Transverse colon (tissue), 4 donors: Measurements from ENCODE around the gene GBA2. TPM values are rescaled to one million over a fixed set of nuclear protein-coding genes. Genes with fewer than 3 reads are reported as not detected.

Experiments
- DNase-seq: peaks from one replicate; pipeline ENCODE4 v3.0.0-alpha.2; 2019
- H3K27ac ChIP-seq, 4 donors: fragments of 200-600 bp; sonication (generic); 2 replicates each; pipeline ENCODE4 v1.5.1; 2016 to 2018; ENCODE audit warnings: inconsistent platforms in 4 of 4
- H3K27me3 ChIP-seq: fragments of 200-600 bp; sonication (generic); 2 replicates; pipeline ENCODE4 v1.5.1; 2017; ENCODE audit warnings: inconsistent platforms
- H3K36me3 ChIP-seq, 4 donors: fragments of 200-600 bp; sonication (generic); 2 replicates each; pipeline ENCODE4 v1.5.1; 2017 to 2019; ENCODE audit warnings: inconsistent platforms in 4 of 4
- H3K4me1 ChIP-seq, 4 donors: fragments of 200-600 bp; sonication (generic); 2 replicates each; pipeline ENCODE4 v1.5.1; 2017 to 2020; ENCODE audit warnings: inconsistent platforms in 4 of 4
- H3K4me3 ChIP-seq, 4 donors: fragments of 200-600 bp; sonication (generic); 1 replicate in 1 of 4; 2 replicates in 3 of 4; pipeline versions ENCODE4 v1.5.1 to v1.6.1; 2017 to 2019; ENCODE audit warnings: inconsistent platforms in 4 of 4
- H3K9me3 ChIP-seq, 2 donors: fragments of 200-600 bp; sonication (generic); 2 replicates each; pipeline ENCODE4 v1.5.1; 2017 to 2019; ENCODE audit warnings: inconsistent platforms in 2 of 2
- CTCF ChIP-seq, 5 experiments: fragments of 200-600 bp in 3 of 5; fragments of 450-650 bp in 2 of 5; sonication (generic) in 3 of 5; IDR thresholded peaks; 1 replicate in 2 of 5; 2 replicates in 3 of 5; pipeline ENCODE4 v1.5.1; 2016 to 2017; ENCODE audit warnings: antibody characterized with exemption in 5 of 5, inconsistent platforms in 3 of 5, mild to moderate bottlenecking in 2 of 5, moderate library complexity in 1 of 5
- EP300 ChIP-seq: sonication (generic); formaldehyde crosslinking; IDR thresholded peaks from one replicate; pipeline ENCODE4 v1.6.1; 2017; ENCODE audit warnings: antibody characterized with exemption, low read depth
- POLR2A ChIP-seq: fragments of 450-650 bp; IDR thresholded peaks from one replicate; pipeline ENCODE4 v1.6.1; 2016; ENCODE audit warnings: antibody characterized with exemption, mild to moderate bottlenecking, moderate library complexity
- POLR2AphosphoS5 ChIP-seq, 3 donors: sonication (generic); formaldehyde crosslinking; IDR thresholded peaks; one replicate each; pipeline ENCODE4 v1.6.1; 2016; ENCODE audit warnings: antibody characterized with exemption in 3 of 3
- WGBS, 2 donors: methylation state at CpG; one replicate each; pipeline ENCODE4 v1.1.5; 2018; ENCODE audit warnings: low coverage in 1 of 2; 5-methylcytosine and 5-hydroxymethylcytosine counted together
- in situ Hi-C, 4 donors: fragments of 200-750 bp; cut with MboI; loops; one replicate each; pipeline versions ENCODE4 v1.15.0 to v1.15.1; 2017; ENCODE audit warnings: low sequenced_read_pairs in 3 of 4, low pct_ligation_motif_present in 1 of 4, low pct_unique_long_range_greater_than_20kb in 1 of 4
- intact Hi-C: fragments of 100-400 bp; cut with DNase I; formaldehyde crosslinking; loops from one replicate; pipeline ENCODE4 v1.15.1; 2023; ENCODE audit warnings: low total_unique reads
- total RNA-seq, 4 donors: library from RNA; depleted of rRNA; stranded (reverse); fragments of >200 nt; gene quantifications; one replicate each; pipeline ENCODE4 v1.1.0, GENCODE V29; 2016

GBA2 gene
- total RNA-seq, 4 donors from 2014 or later: 217 to 709 (median 255) TPM

GRCh38 chr9:35716230-35716629 is 32.8 kb downstream of the GBA2 start:
- in situ Hi-C loops: no loop called here
- no peaks in the 10 kb centered on the region for H3K27me3 ChIP-seq
- no peak for DNase-seq
- H3K4me1 ChIP-seq: no peaks in the 10 kb centered on the region
- intact Hi-C loops: no loop called here
- TF ChIP-seq POLR2AphosphoS5 (IDR thresholded peaks at IDR 0.05) (peak in 1 of 3 donors; percentile 22), POLR2A (no peak)
- 90% methylated on average over 4 of the region's 4 CpGs; no CpG with 5 or more reads in 1 of the 2 donors for WGBS, 2 donors
- H3K27ac ChIP-seq: no peak overlapping the region
- H3K4me3 ChIP-seq: no peak overlapping the region
- H3K9me3 ChIP-seq: no peaks in the 10 kb centered on the region
- H3K36me3 ChIP-seq: peaks cover 1 to 98% (median 52%) of the 10 kb centered on the region in 4 donors

GRCh38 chr9:35714579-35715252 is 34.3 kb downstream of the GBA2 start:
- intact Hi-C loops: no loop called here

GRCh38 chr9:35714123-35714522 is 34.9 kb downstream of the GBA2 start:
- Histone ChIP-seq H3K4me3 (no peak overlapping the region), H3K27ac (no peak overlapping the region), H3K9me3 (no peaks in the 10 kb centered on the region), H3K36me3 (peaks cover 0 to 94% (median 47%) of the 10 kb centered on the region in 4 donors), H3K27me3 (no peaks in the 10 kb centered on the region), H3K4me1 (no peaks in the 10 kb centered on the region)
- intact Hi-C loops (no loop called here), in situ Hi-C loops (no loop called here)
- DNase-seq: no peak
- 97% methylated on average over 6 of the region's 6 CpGs; no CpG with 5 or more reads in 1 of the 2 donors for WGBS, 2 donors
- TF ChIP-seq POLR2AphosphoS5 (IDR thresholded peaks at IDR 0.05) (no peak), POLR2A (no peak), CTCF (IDR thresholded peaks at IDR 0.05) (no peak), EP300 (no peak)

More at GRCh38 chr9:35714579-35715252, 34.3 kb downstream of the GBA2 start:
- H3K36me3 ChIP-seq: peaks cover 0 to 98% (median 48%) of the 10 kb centered on the region in 4 donors
- 90 to 94% methylated on average over 2 to 13 of the region's 13 CpGs for WGBS, 2 donors
- H3K9me3 ChIP-seq: no peaks in the 10 kb centered on the region
- no peak for TF ChIP-seq POLR2AphosphoS5 (IDR thresholded peaks at IDR 0.05)
- TF ChIP-seq POLR2A: no peak
- TF ChIP-seq CTCF (IDR thresholded peaks at IDR 0.05): no peak
- no peak for TF ChIP-seq EP300
- in situ Hi-C loops: no loop called here
- no peak overlapping the region for H3K27ac ChIP-seq
- H3K27me3 ChIP-seq: no peaks in the 10 kb centered on the region
- H3K4me3 ChIP-seq: no peak overlapping the region
- no peak for DNase-seq
- H3K4me1 ChIP-seq: no peaks in the 10 kb centered on the region

- H3K27ac ChIP-seq: no peak overlapping the region
- in situ Hi-C loops: no loop called here
Measured at GRCh38 chr9:35713578-35713977, 35.5 kb downstream of the GBA2 start.

More at GRCh38 chr9:35713578-35713977, 35.5 kb downstream of the GBA2 start:
- Histone ChIP-seq H3K27me3 (no peaks in the 10 kb centered on the region), H3K4me1 (no peaks in the 10 kb centered on the region), H3K4me3 (no peak overlapping the region), H3K36me3 (peaks cover 1 to 94% (median 46%) of the 10 kb centered on the region in 4 donors), H3K9me3 (no peaks in the 10 kb centered on the region)
- no peak for DNase-seq
- no peak for TF ChIP-seq POLR2A
- no peak for TF ChIP-seq EP300
- TF ChIP-seq CTCF (IDR thresholded peaks at IDR 0.05): no peak
- no peak for TF ChIP-seq POLR2AphosphoS5 (IDR thresholded peaks at IDR 0.05)
- intact Hi-C loops: no loop called here
- WGBS, 2 donors: 87 to 91% methylated on average over 3 of the region's 3 CpGs
